ENCODE data around the gene UNK. TPM values are rescaled to one million over a fixed set of nuclear protein-coding genes. Genes with fewer than 3 reads are reported as not detected.

UNK gene
- total and polyA plus RNA-seq, 2 of the 13 experiments (the other 11 are each of a cell fraction or from before 2014, with no cell fraction given), result 31.6 to 33.0 TPM

- TF ChIP-seq UBTF (CRISPR knock-in tag; IDR thresholded peaks at IDR 0.05) (no peak), BRD4 (CRISPR knock-in tag; IDR thresholded peaks at IDR 0.05) (no peak), CHCHD3 (CRISPR knock-in tag; IDR thresholded peaks at IDR 0.05) (no peak), NBN (conservative IDR thresholded peaks at IDR 0.05) (no peak), ZNF772 (CRISPR knock-in tag; IDR thresholded peaks at IDR 0.05) (no peak), SYNCRIP (IDR thresholded peaks at IDR 0.05; ENCODE audit: insufficient read depth, low read depth, low read length) (no peak), NFATC3 (CRISPR knock-in tag; IDR thresholded peaks at IDR 0.05) (no peak), TEAD3 (CRISPR knock-in tag; optimal IDR thresholded peaks at IDR 0.05; ENCODE audit: borderline replicate concordance) (peak; percentile 51), KLF6 (CRISPR knock-in tag; IDR thresholded peaks at IDR 0.05) (no peak), IKZF1 (IDR thresholded peaks at IDR 0.05) (no peak), CBX2 (IDR thresholded peaks at IDR 0.05; ENCODE audit: low read depth, low read length) (no peak), CBX2 (CRISPR knock-in tag; IDR thresholded peaks at IDR 0.05; ENCODE audit: low read depth) (no peak), TERF1 (CRISPR knock-in tag; IDR thresholded peaks at IDR 0.05) (no peak), NR3C1 (CRISPR knock-in tag; IDR thresholded peaks at IDR 0.05) (no peak), PBX3 (CRISPR knock-in tag; IDR thresholded peaks at IDR 0.05; ENCODE audit: borderline replicate concordance) (no peak), ESRRA (CRISPR knock-in tag; IDR thresholded peaks at IDR 0.05; ENCODE audit: low read depth) (peak; percentile 9; the same call in 1 of the 2 replicates), ZBTB20 (CRISPR knock-in tag; IDR thresholded peaks at IDR 0.05; ENCODE audit: borderline replicate concordance, low read depth) (no peak), ZGPAT (CRISPR knock-in tag; IDR thresholded peaks at IDR 0.05) (peak; percentile 37; the same call in 1 of the 2 replicates), PBX2 (CRISPR knock-in tag; IDR thresholded peaks at IDR 0.05) (no peak), JUNB (CRISPR knock-in tag; IDR thresholded peaks at IDR 0.05; ENCODE audit: borderline replicate concordance) (no peak), MAFG (CRISPR knock-in tag; IDR thresholded peaks at IDR 0.05) (0 out of 2 replicates have a peak, but pooled peaks have one; percentile 30), ZBTB25 (CRISPR knock-in tag; IDR thresholded peaks at IDR 0.05) (no peak), ZNF557 (CRISPR knock-in tag; IDR thresholded peaks at IDR 0.05) (no peak)
These were observed 64.1 kb downstream of the UNK start (continued) for GRCh38 chr17:75848523-75849278.

All from HepG2 (cell line).